ENCODE data around the gene CBX2. TPM values are rescaled to one million over a fixed set of nuclear protein-coding genes. Genes with fewer than 3 reads are reported as not detected.

CBX2 gene
- total and polyA plus RNA-seq, 2 of the 4 experiments (the other 2 are of a cell fraction): 2.0 to 3.2 TPM

DNA sequence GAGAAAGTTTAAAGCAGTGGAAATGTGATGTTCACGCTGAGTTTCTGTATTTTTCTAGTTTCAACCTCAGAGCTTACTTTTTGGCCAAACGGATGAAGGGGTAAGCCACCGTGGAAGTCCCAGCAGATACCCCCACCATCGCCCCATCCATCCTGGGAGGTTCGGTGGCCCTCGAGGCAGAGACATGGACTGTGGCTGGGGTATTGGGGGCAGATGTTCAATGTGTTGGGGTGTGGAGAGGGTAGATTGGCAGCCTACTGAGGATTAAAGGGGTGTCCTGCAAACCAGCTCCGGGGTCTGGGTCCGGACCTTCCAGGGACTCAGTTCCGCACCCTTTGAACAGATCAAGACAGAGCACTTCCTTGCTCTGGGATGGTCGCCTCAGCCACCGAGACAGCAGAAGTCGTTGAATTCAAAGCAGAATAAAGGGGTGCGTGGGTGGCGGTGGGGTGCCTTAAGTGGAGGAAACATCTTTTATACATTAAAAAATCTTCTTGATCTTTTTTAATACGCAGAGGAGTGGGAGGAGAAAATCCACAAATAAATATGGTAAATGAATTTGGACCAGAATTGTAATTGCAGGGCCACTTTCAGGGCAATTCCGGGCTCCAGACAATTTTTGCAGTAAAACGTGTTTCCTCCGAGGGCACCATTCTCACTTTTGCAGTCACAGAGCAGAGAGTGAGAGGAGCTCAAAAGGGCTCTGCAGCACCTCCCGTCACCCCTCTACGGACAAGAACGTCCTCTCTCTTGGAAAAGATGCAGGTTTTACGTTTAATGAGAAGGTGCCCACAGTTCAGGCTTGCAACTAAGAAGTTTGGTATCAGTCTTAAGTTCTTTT, 27.1 kb downstream of the CBX2 start:
- peaks cover 11% of the 10 kb centered on the region; the same call in 1 of the 2 replicates for H3K9me3 ChIP-seq (ENCODE audit: control insufficient read depth, insufficient read depth, low read length)
- no peak overlapping the region for H3K56ac ChIP-seq (ENCODE audit: extremely low read depth, insufficient read depth, low read length)
- in situ Hi-C loops (cut with MboI; ENCODE audit: low sequenced_read_pairs) (no loop called here), intact Hi-C loops (cut with micrococcal nuclease) (no loop called here), dilution Hi-C loops (cut with HindIII; ENCODE audit: low sequenced_read_pairs, unreplicated experiment) (no loop called here)
- no peak overlapping the region for H3K14ac ChIP-seq (replicated peaks; ENCODE audit: low read depth, low read length)
- 0 out of 2 replicates have a peak overlapping the region, but pooled peaks have one; percentile 29 for H3K23ac ChIP-seq (ENCODE audit: low read depth, low read length)
- H3K4ac ChIP-seq (ENCODE audit: low read depth, low read length): no peak overlapping the region
- no peak overlapping the region for H3K18ac ChIP-seq (ENCODE audit: low read depth, low read length)
- H2BK15ac ChIP-seq (ENCODE audit: low read depth, low read length): no peak overlapping the region
- no peak overlapping the region for H3K4me3 ChIP-seq (ENCODE audit: insufficient read depth, low read depth, low read length)
- no peak overlapping the region for H3K4me2 ChIP-seq (ENCODE audit: low read depth, low read length)
- no peak overlapping the region for H4K5ac ChIP-seq (ENCODE audit: low read depth, low read length)
- ChIA-PET CTCF (no interaction called here), POLR2A (ENCODE audit: unreplicated experiment) (no interaction called here)
- no peak overlapping the region for H3K9ac ChIP-seq (ENCODE audit: low read depth, low read length)
- H2AK9ac ChIP-seq (replicated peaks; ENCODE audit: low read depth, low read length, poor library complexity): peak overlapping the region; percentile 56
- H3K79me1 ChIP-seq (ENCODE audit: low read depth in 1 of 2, low read length in 2 of 2): no peaks in the 10 kb centered on the region
- no peak overlapping the region for H4K91ac ChIP-seq (ENCODE audit: insufficient read depth, low read depth, low read length)
- no peak for DNase-seq
- no peak overlapping the region for H4K8ac ChIP-seq (ENCODE audit: low read depth in 2 of 2, low read length in 2 of 2)
- no peaks in the 10 kb centered on the region for H3K36me3 ChIP-seq (ENCODE audit: control insufficient read depth, insufficient read depth, low read length)
- no peak overlapping the region for H2BK5ac ChIP-seq (ENCODE audit: low read depth, low read length, poor library complexity, severe bottlenecking)
- H3K27me3 ChIP-seq (ENCODE audit: control insufficient read depth, insufficient read depth, low read length): peaks cover 98% of the 10 kb centered on the region
- no peak for TF ChIP-seq ELK1 (IDR thresholded peaks at IDR 0.05; ENCODE audit: borderline replicate concordance, low read depth, low read length)
- no peak for TF ChIP-seq NFE2L2 (IDR thresholded peaks at IDR 0.05; ENCODE audit: low read depth, low read length)
- TF ChIP-seq CTCF (conservative IDR thresholded peaks at IDR 0.05; ENCODE audit: low read depth, low read length): no peak
- TF ChIP-seq MXI1 (IDR thresholded peaks at IDR 0.05; ENCODE audit: borderline replicate concordance, low read depth, low read length): no peak
- no peak for TF ChIP-seq RCOR1 (IDR thresholded peaks at IDR 0.05; ENCODE audit: insufficient replicate concordance, low read length)
- no peak for TF ChIP-seq RFX5 (IDR thresholded peaks at IDR 0.05; ENCODE audit: low read depth, low read length)
- no peak for TF ChIP-seq MAZ (IDR thresholded peaks at IDR 0.05; ENCODE audit: borderline replicate concordance, low read depth, low read length)
- no peak for TF ChIP-seq POLR2A (IDR thresholded peaks at IDR 0.05; ENCODE audit: low read depth, low read length)
- TF ChIP-seq SMC3 (IDR thresholded peaks at IDR 0.05; ENCODE audit: low read depth, low read length): no peak
- no peak for TF ChIP-seq CHD1 (IDR thresholded peaks at IDR 0.05; ENCODE audit: low read depth, low read length)
- TF ChIP-seq MAFK (IDR thresholded peaks at IDR 0.05; ENCODE audit: low read depth, low read length): no peak
- TF ChIP-seq BHLHE40 (IDR thresholded peaks at IDR 0.05; ENCODE audit: low read depth, low read length): no peak
- no peak for TF ChIP-seq RAD21 (IDR thresholded peaks at IDR 0.05; ENCODE audit: low read length)
- TF ChIP-seq USF2 (IDR thresholded peaks at IDR 0.05; ENCODE audit: low read depth, low read length): no peak
- TF ChIP-seq FOS (IDR thresholded peaks at IDR 0.05; ENCODE audit: low read depth, low read length): no peak
- no peaks in the 10 kb centered on the region for H3K9me1 ChIP-seq (ENCODE audit: insufficient read depth, low read length)
- H3K4me1 ChIP-seq (ENCODE audit: control insufficient read depth, insufficient read depth, low read length): no peaks in the 10 kb centered on the region
- no TSS peak for BruUV-seq (replicated peaks)
- H4K20me1 ChIP-seq (ENCODE audit: insufficient read depth, low read length): 0 out of 2 replicates have a peak, but pooled peaks cover 4% of the 10 kb centered on the region
- no peak overlapping the region for H2BK120ac ChIP-seq (ENCODE audit: low read depth, low read length)
- no peak for ATAC-seq (ENCODE audit: low read depth)
- no peak overlapping the region for H2AK5ac ChIP-seq (ENCODE audit: low read depth, low read length)
- H2AFZ ChIP-seq (replicated peaks; ENCODE audit: low read length, poor library complexity): peak overlapping the region; percentile 19
- H3K27ac ChIP-seq (ENCODE audit: insufficient read depth, low read length): no peak overlapping the region
- H2BK20ac ChIP-seq (ENCODE audit: low read depth, low read length): no peak overlapping the region
- WGBS, 2 experiments (ENCODE audit: extremely low coverage in 2 of 2, insufficient read length in 1 of 2): 30% methylated on average over 5 of the region's 22 CpGs; no CpG with 5 or more reads in 1 of the 2 experiments
